ENCODE results near the gene TRAM2.

DNA sequence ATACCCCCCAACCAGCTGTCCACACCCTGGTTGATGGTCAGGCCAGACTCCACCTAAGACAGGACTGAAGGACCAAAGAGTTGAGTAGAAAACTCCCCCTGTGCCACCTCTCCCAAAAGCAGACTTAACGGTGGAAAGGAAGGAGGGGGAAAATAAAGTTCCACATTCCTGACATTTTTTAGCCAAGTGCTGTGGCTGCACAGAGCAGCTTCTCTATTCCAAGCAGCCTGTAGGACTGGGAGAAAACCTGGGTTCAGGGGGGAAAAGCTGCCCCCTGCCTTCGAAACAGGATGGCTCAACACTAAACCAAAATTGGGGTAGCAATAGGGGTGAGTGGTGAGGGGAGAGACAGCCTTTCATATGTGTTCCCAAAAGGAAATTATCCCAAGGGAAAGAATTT, 3.6 kb downstream of the TRAM2 start:
- TF ChIP-seq, protein P1, sequence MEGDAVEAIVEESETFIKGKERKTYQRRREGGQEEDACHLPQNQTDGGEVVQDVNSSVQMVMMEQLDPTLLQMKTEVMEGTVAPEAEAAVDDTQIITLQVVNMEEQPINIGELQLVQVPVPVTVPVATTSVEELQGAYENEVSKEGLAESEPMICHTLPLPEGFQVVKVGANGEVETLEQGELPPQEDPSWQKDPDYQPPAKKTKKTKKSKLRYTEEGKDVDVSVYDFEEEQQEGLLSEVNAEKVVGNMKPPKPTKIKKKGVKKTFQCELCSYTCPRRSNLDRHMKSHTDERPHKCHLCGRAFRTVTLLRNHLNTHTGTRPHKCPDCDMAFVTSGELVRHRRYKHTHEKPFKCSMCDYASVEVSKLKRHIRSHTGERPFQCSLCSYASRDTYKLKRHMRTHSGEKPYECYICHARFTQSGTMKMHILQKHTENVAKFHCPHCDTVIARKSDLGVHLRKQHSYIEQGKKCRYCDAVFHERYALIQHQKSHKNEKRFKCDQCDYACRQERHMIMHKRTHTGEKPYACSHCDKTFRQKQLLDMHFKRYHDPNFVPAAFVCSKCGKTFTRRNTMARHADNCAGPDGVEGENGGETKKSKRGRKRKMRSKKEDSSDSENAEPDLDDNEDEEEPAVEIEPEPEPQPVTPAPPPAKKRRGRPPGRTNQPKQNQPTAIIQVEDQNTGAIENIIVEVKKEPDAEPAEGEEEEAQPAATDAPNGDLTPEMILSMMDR (IDR thresholded peaks at IDR 0.05 in 2 of 3, conservative IDR thresholded peaks at IDR 0.05 in 1 of 3; ENCODE audit: control insufficient read depth in 2 of 3, extremely low read depth in 1 of 3, insufficient read depth in 1 of 3, low read depth in 3 of 3, low read length in 3 of 3) = no peak
- TF ChIP-seq EGR1 (IDR thresholded peaks at IDR 0.05; ENCODE audit: borderline replicate concordance in 1 of 2, low read depth in 2 of 2, low read length in 2 of 2) (no peak), TARDBP (IDR thresholded peaks at IDR 0.05; ENCODE audit: borderline replicate concordance) (no peak), SMC3 (IDR thresholded peaks at IDR 0.05; ENCODE audit: borderline replicate concordance, low read length) (no peak), YY1 (IDR thresholded peaks at IDR 0.05; ENCODE audit: low read depth, low read length) (no peak), JUND (IDR thresholded peaks at IDR 0.05; ENCODE audit: low read depth, low read length) (no peak), FOXM1 (IDR thresholded peaks at IDR 0.05; ENCODE audit: low read depth, low read length) (no peak), SUPT20H (IDR thresholded peaks at IDR 0.05; ENCODE audit: borderline replicate concordance, control insufficient read depth, low read depth, low read length) (no peak), MYC (IDR thresholded peaks at IDR 0.05; ENCODE audit: insufficient read depth, insufficient read length, insufficient replicate concordance, low read length, severe bottlenecking) (no peak)
- TF ChIP-seq, protein P2, sequence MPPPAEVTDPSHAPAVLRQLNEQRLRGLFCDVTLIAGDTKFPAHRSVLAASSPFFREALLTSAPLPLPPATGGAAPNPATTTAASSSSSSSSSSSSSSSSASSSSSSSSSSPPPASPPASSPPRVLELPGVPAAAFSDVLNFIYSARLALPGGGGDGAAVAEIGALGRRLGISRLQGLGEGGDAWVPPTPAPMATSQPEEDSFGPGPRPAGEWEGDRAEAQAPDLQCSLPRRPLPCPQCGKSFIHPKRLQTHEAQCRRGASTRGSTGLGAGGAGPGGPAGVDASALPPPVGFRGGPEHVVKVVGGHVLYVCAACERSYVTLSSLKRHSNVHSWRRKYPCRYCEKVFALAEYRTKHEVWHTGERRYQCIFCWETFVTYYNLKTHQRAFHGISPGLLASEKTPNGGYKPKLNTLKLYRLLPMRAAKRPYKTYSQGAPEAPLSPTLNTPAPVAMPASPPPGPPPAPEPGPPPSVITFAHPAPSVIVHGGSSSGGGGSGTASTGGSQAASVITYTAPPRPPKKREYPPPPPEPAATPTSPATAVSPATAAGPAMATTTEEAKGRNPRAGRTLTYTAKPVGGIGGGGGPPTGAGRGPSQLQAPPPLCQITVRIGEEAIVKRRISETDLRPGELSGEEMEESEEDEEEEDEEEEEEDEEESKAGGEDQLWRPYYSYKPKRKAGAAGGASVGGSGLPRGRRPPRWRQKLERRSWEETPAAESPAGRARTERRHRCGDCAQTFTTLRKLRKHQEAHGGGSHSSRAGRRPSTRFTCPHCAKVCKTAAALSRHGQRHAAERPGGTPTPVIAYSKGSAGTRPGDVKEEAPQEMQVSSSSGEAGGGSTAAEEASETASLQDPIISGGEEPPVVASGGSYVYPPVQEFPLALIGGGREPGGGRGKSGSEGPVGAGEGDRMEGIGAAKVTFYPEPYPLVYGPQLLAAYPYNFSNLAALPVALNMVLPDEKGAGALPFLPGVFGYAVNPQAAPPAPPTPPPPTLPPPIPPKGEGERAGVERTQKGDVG (CRISPR knock-in tag; IDR thresholded peaks at IDR 0.05) = no peak
- TF ChIP-seq, protein P3, sequence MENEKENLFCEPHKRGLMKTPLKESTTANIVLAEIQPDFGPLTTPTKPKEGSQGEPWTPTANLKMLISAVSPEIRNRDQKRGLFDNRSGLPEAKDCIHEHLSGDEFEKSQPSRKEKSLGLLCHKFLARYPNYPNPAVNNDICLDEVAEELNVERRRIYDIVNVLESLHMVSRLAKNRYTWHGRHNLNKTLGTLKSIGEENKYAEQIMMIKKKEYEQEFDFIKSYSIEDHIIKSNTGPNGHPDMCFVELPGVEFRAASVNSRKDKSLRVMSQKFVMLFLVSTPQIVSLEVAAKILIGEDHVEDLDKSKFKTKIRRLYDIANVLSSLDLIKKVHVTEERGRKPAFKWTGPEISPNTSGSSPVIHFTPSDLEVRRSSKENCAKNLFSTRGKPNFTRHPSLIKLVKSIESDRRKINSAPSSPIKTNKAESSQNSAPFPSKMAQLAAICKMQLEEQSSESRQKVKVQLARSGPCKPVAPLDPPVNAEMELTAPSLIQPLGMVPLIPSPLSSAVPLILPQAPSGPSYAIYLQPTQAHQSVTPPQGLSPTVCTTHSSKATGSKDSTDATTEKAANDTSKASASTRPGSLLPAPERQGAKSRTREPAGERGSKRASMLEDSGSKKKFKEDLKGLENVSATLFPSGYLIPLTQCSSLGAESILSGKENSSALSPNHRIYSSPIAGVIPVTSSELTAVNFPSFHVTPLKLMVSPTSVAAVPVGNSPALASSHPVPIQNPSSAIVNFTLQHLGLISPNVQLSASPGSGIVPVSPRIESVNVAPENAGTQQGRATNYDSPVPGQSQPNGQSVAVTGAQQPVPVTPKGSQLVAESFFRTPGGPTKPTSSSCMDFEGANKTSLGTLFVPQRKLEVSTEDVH (IDR thresholded peaks at IDR 0.05; ENCODE audit: low read depth, partially characterized antibody) = no peak
